Stimulated activated memory B cell treated with anti-CD40 and anti-IgM and Interleukin-4, amounts not matched to agents 10 μg/mL and 1 μg/mL and 100 μg/mL, for 72 hours (primary cell): ENCODE results near the gene ARHGEF39.

Experiments
- ATAC-seq: fragments of 150-1000 bp; cut with Tn5 transposase; 2 replicates; pipeline ENCODE4 v1.10.0; 2021
- H3K27ac Mint-ChIP-seq: one replicate; pipeline ENCODE4 v1.8.0; 2022; ENCODE audit warnings: mild to moderate bottlenecking, mixed read lengths
- H3K27me3 Mint-ChIP-seq: one replicate; pipeline ENCODE4 v1.8.0; 2022; ENCODE audit warnings: mixed read lengths
- H3K36me3 Mint-ChIP-seq: one replicate; pipeline ENCODE4 v1.8.0; 2022; ENCODE audit warnings: mixed read lengths
- H3K4me1 Mint-ChIP-seq: one replicate; pipeline ENCODE4 v1.8.0; 2022; ENCODE audit warnings: mixed read lengths
- H3K4me3 Mint-ChIP-seq: one replicate; pipeline ENCODE4 v1.8.0; 2022; ENCODE audit warnings: mild to moderate bottlenecking, moderate library complexity, mixed read lengths
- H3K9me3 Mint-ChIP-seq: one replicate; pipeline ENCODE4 v1.8.0; 2022; ENCODE audit warnings: mixed read lengths

ARHGEF39 gene

GRCh38 chr9:35664531-35665470, at the start of gene ARHGEF39:
ARHGEF39 (minus strand) TSS chr9:35665195; CDS start chr9:35665169, 26 bp downstream.
- H3K4me3 Mint-ChIP-seq, result peak within 1 kb of the TSS; percentile 82
- peak; percentile 79 for ATAC-seq
- no peaks in the 10 kb centered on the region for H3K27me3 Mint-ChIP-seq
- H3K36me3 Mint-ChIP-seq, result peaks cover 13% of the 10 kb centered on the region
- H3K4me1 Mint-ChIP-seq, result peaks cover 48% of the 10 kb centered on the region
- H3K27ac Mint-ChIP-seq, result peak within 1 kb of the TSS; percentile 77
- H3K9me3 Mint-ChIP-seq, result no peaks in the 10 kb centered on the region

GRCh38 chr9:35714123-35714522, 49.1 kb upstream of the ARHGEF39 start:
- H3K27ac Mint-ChIP-seq, result no peak overlapping the region
- no peak for ATAC-seq

GRCh38 chr9:35713578-35713977, 48.6 kb upstream of the ARHGEF39 start:
- Mint-ChIP-seq H3K27me3 (no peaks in the 10 kb centered on the region), H3K4me1 (peaks cover 17% of the 10 kb centered on the region), H3K27ac (peak overlapping the region; percentile 70), H3K36me3 (peaks cover 88% of the 10 kb centered on the region), H3K9me3 (no peaks in the 10 kb centered on the region), H3K4me3 (no peak overlapping the region)
- no peak for ATAC-seq

More at GRCh38 chr9:35714123-35714522, 49.1 kb upstream of the ARHGEF39 start:
- no peak overlapping the region for H3K4me3 Mint-ChIP-seq
- no peaks in the 10 kb centered on the region for H3K27me3 Mint-ChIP-seq
- H3K36me3 Mint-ChIP-seq, result peaks cover 82% of the 10 kb centered on the region
- peaks cover 23% of the 10 kb centered on the region for H3K4me1 Mint-ChIP-seq
- no peaks in the 10 kb centered on the region for H3K9me3 Mint-ChIP-seq

GRCh38 chr9:35712762-35713400, 47.9 kb upstream of the ARHGEF39 start:
- H3K36me3 Mint-ChIP-seq, result peaks cover 88% of the 10 kb centered on the region
- H3K4me3 Mint-ChIP-seq, result no peak overlapping the region
- no peaks in the 10 kb centered on the region for H3K9me3 Mint-ChIP-seq
- no peak for ATAC-seq
- H3K4me1 Mint-ChIP-seq, result peaks cover 10% of the 10 kb centered on the region
- H3K27ac Mint-ChIP-seq, result peak overlapping the region; percentile 70
- no peaks in the 10 kb centered on the region for H3K27me3 Mint-ChIP-seq

- peaks cover 89% of the 10 kb centered on the region for H3K36me3 Mint-ChIP-seq
These were observed 46.8 kb upstream of the ARHGEF39 start for GRCh38 chr9:35711501-35712428.

GRCh38 chr9:35710818-35711500, 46.0 kb upstream of the ARHGEF39 start:
- Mint-ChIP-seq H3K9me3 (no peaks in the 10 kb centered on the region), H3K4me1 (peaks cover 6% of the 10 kb centered on the region), H3K27me3 (no peaks in the 10 kb centered on the region), H3K4me3 (no peak overlapping the region), H3K27ac (peak overlapping the region; percentile 29), H3K36me3 (peaks cover 85% of the 10 kb centered on the region)
- ATAC-seq, result no peak

More at GRCh38 chr9:35711501-35712428, 46.8 kb upstream of the ARHGEF39 start:
- Mint-ChIP-seq H3K4me3 (no peak overlapping the region), H3K27ac (peak overlapping the region; percentile 29), H3K27me3 (no peaks in the 10 kb centered on the region), H3K9me3 (no peaks in the 10 kb centered on the region), H3K4me1 (peaks cover 10% of the 10 kb centered on the region)
- peak; percentile 73 for ATAC-seq

- Mint-ChIP-seq H3K36me3 (peaks cover 70% of the 10 kb centered on the region), H3K4me3 (no peak overlapping the region), H3K27ac (peak overlapping the region; percentile 19), H3K9me3 (no peaks in the 10 kb centered on the region), H3K4me1 (peaks cover 6% of the 10 kb centered on the region), H3K27me3 (no peaks in the 10 kb centered on the region)
- no peak for ATAC-seq
These were observed 43.2 kb upstream of the ARHGEF39 start for GRCh38 chr9:35708146-35708545.

- no peak overlapping the region for H3K4me3 Mint-ChIP-seq
- peaks cover 61% of the 10 kb centered on the region for H3K36me3 Mint-ChIP-seq
- H3K27me3 Mint-ChIP-seq, result no peaks in the 10 kb centered on the region
- peaks cover 6% of the 10 kb centered on the region for H3K4me1 Mint-ChIP-seq
- peak overlapping the region; percentile 19 for H3K27ac Mint-ChIP-seq
- no peak for ATAC-seq
- no peaks in the 10 kb centered on the region for H3K9me3 Mint-ChIP-seq
These were observed 42.0 kb upstream of the ARHGEF39 start for GRCh38 chr9:35706951-35707350.

- H3K27ac Mint-ChIP-seq, result no peak overlapping the region
- peaks cover 51% of the 10 kb centered on the region for H3K36me3 Mint-ChIP-seq
- ATAC-seq, result no peak
- no peaks in the 10 kb centered on the region for H3K4me1 Mint-ChIP-seq
- H3K27me3 Mint-ChIP-seq, result no peaks in the 10 kb centered on the region
- H3K4me3 Mint-ChIP-seq, result no peak overlapping the region
- H3K9me3 Mint-ChIP-seq, result no peaks in the 10 kb centered on the region
These were observed 40.9 kb upstream of the ARHGEF39 start for GRCh38 chr9:35705836-35706430.

GRCh38 chr9:35705372-35705771, 40.4 kb upstream of the ARHGEF39 start:
- Mint-ChIP-seq H3K27ac (no peak overlapping the region), H3K27me3 (no peaks in the 10 kb centered on the region), H3K4me1 (no peaks in the 10 kb centered on the region), H3K4me3 (no peak overlapping the region), H3K36me3 (peaks cover 45% of the 10 kb centered on the region), H3K9me3 (no peaks in the 10 kb centered on the region)
- no peak for ATAC-seq

- no peak overlapping the region for H3K4me3 Mint-ChIP-seq
- H3K9me3 Mint-ChIP-seq, result no peaks in the 10 kb centered on the region
- H3K36me3 Mint-ChIP-seq, result peaks cover 40% of the 10 kb centered on the region
- H3K27me3 Mint-ChIP-seq, result no peaks in the 10 kb centered on the region
- no peak for ATAC-seq
- H3K27ac Mint-ChIP-seq, result peak overlapping the region; percentile 18
- no peaks in the 10 kb centered on the region for H3K4me1 Mint-ChIP-seq
These were observed 39.1 kb upstream of the ARHGEF39 start for GRCh38 chr9:35703906-35704672.

- Mint-ChIP-seq H3K4me3 (no peak overlapping the region), H3K36me3 (peaks cover 30% of the 10 kb centered on the region), H3K9me3 (no peaks in the 10 kb centered on the region), H3K4me1 (no peaks in the 10 kb centered on the region), H3K27me3 (no peaks in the 10 kb centered on the region), H3K27ac (no peak overlapping the region)
- ATAC-seq, result no peak
These were observed 37.7 kb upstream of the ARHGEF39 start for GRCh38 chr9:35702696-35703095.

GRCh38 chr9:35700942-35701341, 35.9 kb upstream of the ARHGEF39 start:
- Mint-ChIP-seq H3K4me1 (peaks cover 11% of the 10 kb centered on the region), H3K4me3 (no peak overlapping the region), H3K9me3 (no peaks in the 10 kb centered on the region), H3K27me3 (no peaks in the 10 kb centered on the region), H3K27ac (no peak overlapping the region), H3K36me3 (peaks cover 31% of the 10 kb centered on the region)
- no peak for ATAC-seq
